SU-DHL-6 (cell line): ENCODE measurements around the gene RNF121.

Source experiments
- CTCF ChIP-seq: fragments of 200-600 bp; sonication (generic); IDR thresholded peaks from one replicate; pipeline ENCODE4 v1.5.1; 2017; ENCODE audit warnings: antibody characterized with exemption, mild to moderate bottlenecking, low read length, moderate library complexity; ENCODE audit not compliant: insufficient read depth, poor library complexity, severe bottlenecking
- EZH2phosphoT487 ChIP-seq: fragments of 200-600 bp; sonication (generic), shearing (Covaris generic); conservative IDR thresholded peaks from 2 replicates; pipeline ENCODE4 v1.6.1; 2018; ENCODE audit warnings: mild to moderate bottlenecking, antibody characterized with exemption, low read length, moderate library complexity, mixed read lengths

GRCh38 chr11:71933141-71933933 lies 4.5 kb downstream of the RNF121 start:
- no peak for TF ChIP-seq CTCF
- no peak for TF ChIP-seq EZH2phosphoT487
